Thyroid gland (tissue), 4 donors: ENCODE measurements around the gene CAMK1D. TPM values are rescaled to one million over a fixed set of nuclear protein-coding genes. Genes with fewer than 3 reads are reported as not detected.

Source experiments
- DNase-seq, 2 donors: peaks; one replicate each; pipeline ENCODE4 v3.0.0-alpha.2; 2019
- H3K27ac ChIP-seq, 3 donors: fragments of 200-600 bp; sonication (generic); 1 replicate in 2 of 3; 2 replicates in 1 of 3; pipeline ENCODE4 v1.5.1; 2016 to 2019; ENCODE audit warnings: mild to moderate bottlenecking in 1 of 3, moderate library complexity in 1 of 3
- H3K27me3 ChIP-seq: fragments of 200-600 bp; sonication (generic); one replicate; pipeline ENCODE4 v1.5.1; 2019
- H3K36me3 ChIP-seq, 2 donors: fragments of 200-600 bp; sonication (generic); one replicate each; pipeline ENCODE4 v1.5.1; 2016 to 2019
- H3K4me1 ChIP-seq, 2 donors: fragments of 200-600 bp; sonication (generic); one replicate each; pipeline ENCODE4 v1.5.1; 2017 to 2019
- H3K4me3 ChIP-seq, 3 donors: fragments of 200-600 bp; sonication (generic); replicated peaks in 1 of 3; 1 replicate in 2 of 3; 2 replicates in 1 of 3; pipeline ENCODE4 v1.5.1; 2016; ENCODE audit warnings: mild to moderate bottlenecking in 1 of 3
- H3K9me3 ChIP-seq: fragments of 200-600 bp; sonication (generic); one replicate; pipeline ENCODE4 v1.5.1; 2017
- CTCF ChIP-seq, 6 experiments: fragments of 200-600 bp in 3 of 6; fragments of 450-650 bp in 3 of 6; sonication (generic) in 3 of 6; IDR thresholded peaks; one replicate each; pipeline ENCODE4 v1.5.1; 2016 to 2019; ENCODE audit warnings: antibody characterized with exemption in 6 of 6, mild to moderate bottlenecking in 2 of 6, inconsistent platforms in 1 of 6, moderate library complexity in 1 of 6
- POLR2A ChIP-seq, 2 donors: fragments of 450-650 bp; IDR thresholded peaks; one replicate each; pipeline ENCODE4 v1.6.1; 2017; ENCODE audit warnings: antibody characterized with exemption in 2 of 2, mild to moderate bottlenecking in 2 of 2, moderate library complexity in 1 of 2
- WGBS, 2 donors: methylation state at CpG; one replicate each; pipeline ENCODE4 v1.1.5; 2017; 5-methylcytosine and 5-hydroxymethylcytosine counted together
- intact Hi-C: fragments of 100-400 bp; cut with DNase I; formaldehyde crosslinking; loops from one replicate; pipeline ENCODE4 v1.15.1; 2023
- total RNA-seq, 4 donors: library from RNA; depleted of rRNA; stranded (reverse); fragments of >200 nt; gene quantifications; one replicate each; pipeline ENCODE4 v1.2.3, GENCODE V29; 2016

Gene CAMK1D
- total RNA-seq, 4 donors from 2014 or later, result 12.2 to 29.6 (median 17.4) TPM

GRCh38 chr10:12650538-12651298, 301.4 kb downstream of the CAMK1D start:
- Histone ChIP-seq H3K36me3 (no peaks in the 10 kb centered on the region), H3K4me1 (no peaks in the 10 kb centered on the region), H3K9me3 (no peaks in the 10 kb centered on the region), H3K4me3 (no peak overlapping the region), H3K27me3 (no peaks in the 10 kb centered on the region), H3K27ac (no peak overlapping the region)
- no peak for DNase-seq
- intact Hi-C loops, result no loop called here
- TF ChIP-seq POLR2A (IDR thresholded peaks at IDR 0.05) (no peak), CTCF (IDR thresholded peaks at IDR 0.05) (no peak)
- WGBS, 2 donors, result 73 to 82% methylated on average over 19 to 20 of the region's 20 CpGs

- H3K27me3 ChIP-seq, result no peaks in the 10 kb centered on the region
- peaks cover 13 to 19% of the 10 kb centered on the region in 2 donors for H3K4me1 ChIP-seq
- WGBS, 2 donors, result 93 to 95% methylated on average over 2 of the region's 2 CpGs
- no peak overlapping the region for H3K4me3 ChIP-seq
- intact Hi-C loops, result no loop called here
- TF ChIP-seq POLR2A (IDR thresholded peaks at IDR 0.05) (no peak), CTCF (IDR thresholded peaks at IDR 0.05) (no peak)
- no peaks in the 10 kb centered on the region for H3K9me3 ChIP-seq
- H3K27ac ChIP-seq, result no peak overlapping the region
- no peaks in the 10 kb centered on the region for H3K36me3 ChIP-seq
- no peak for DNase-seq
These were observed 306.6 kb downstream of the CAMK1D start for GRCh38 chr10:12655940-12656339.

GRCh38 chr10:12656518-12657142, 307.3 kb downstream of the CAMK1D start:
- intact Hi-C loops, result no loop called here
- Histone ChIP-seq H3K36me3 (no peaks in the 10 kb centered on the region), H3K9me3 (no peaks in the 10 kb centered on the region), H3K4me3 (no peak overlapping the region), H3K27me3 (no peaks in the 10 kb centered on the region), H3K27ac (no peak overlapping the region), H3K4me1 (peaks cover 13 to 22% of the 10 kb centered on the region in 2 donors)
- TF ChIP-seq POLR2A (IDR thresholded peaks at IDR 0.05) (no peak), CTCF (IDR thresholded peaks at IDR 0.05) (peak in 5 of 6 experiments; percentile 48 to 84 (median 74))
- DNase-seq, result no peak
- WGBS, 2 donors, result 85% methylated on average over 4 of the region's 4 CpGs

GRCh38 chr10:12657489-12657888, 308.1 kb downstream of the CAMK1D start:
- H3K36me3 ChIP-seq, result no peaks in the 10 kb centered on the region
- TF ChIP-seq POLR2A (IDR thresholded peaks at IDR 0.05) (no peak), CTCF (IDR thresholded peaks at IDR 0.05) (no peak)
- peaks cover 13 to 24% of the 10 kb centered on the region in 2 donors for H3K4me1 ChIP-seq
- H3K27ac ChIP-seq, result no peak overlapping the region
- DNase-seq, result no peak
- no peak overlapping the region for H3K4me3 ChIP-seq
- WGBS, 2 donors, result 50 to 77% methylated on average over 2 of the region's 2 CpGs
- intact Hi-C loops, result no loop called here
- H3K9me3 ChIP-seq, result no peaks in the 10 kb centered on the region
- no peaks in the 10 kb centered on the region for H3K27me3 ChIP-seq

- TF ChIP-seq POLR2A (IDR thresholded peaks at IDR 0.05) (no peak), CTCF (IDR thresholded peaks at IDR 0.05) (no peak)
- Histone ChIP-seq H3K4me3 (no peak overlapping the region), H3K27me3 (no peaks in the 10 kb centered on the region), H3K36me3 (no peaks in the 10 kb centered on the region), H3K4me1 (peaks cover 22 to 32% of the 10 kb centered on the region in 2 donors), H3K9me3 (no peaks in the 10 kb centered on the region), H3K27ac (no peak overlapping the region)
- WGBS, 2 donors, result 84 to 91% methylated on average over 6 of the region's 6 CpGs
- no peak for DNase-seq
- intact Hi-C loops, result no loop called here
These were observed 309.2 kb downstream of the CAMK1D start for GRCh38 chr10:12658526-12658925.
